ENCODE data around the gene DUSP28. TPM values are rescaled to one million over a fixed set of nuclear protein-coding genes. Genes with fewer than 3 reads are reported as not detected.

The DUSP28 gene
- total and polyA plus RNA-seq, 2 of the 13 experiments (the other 11 are each of a cell fraction or from before 2014, with no cell fraction given) = 5.2 to 8.6 TPM

DNA sequence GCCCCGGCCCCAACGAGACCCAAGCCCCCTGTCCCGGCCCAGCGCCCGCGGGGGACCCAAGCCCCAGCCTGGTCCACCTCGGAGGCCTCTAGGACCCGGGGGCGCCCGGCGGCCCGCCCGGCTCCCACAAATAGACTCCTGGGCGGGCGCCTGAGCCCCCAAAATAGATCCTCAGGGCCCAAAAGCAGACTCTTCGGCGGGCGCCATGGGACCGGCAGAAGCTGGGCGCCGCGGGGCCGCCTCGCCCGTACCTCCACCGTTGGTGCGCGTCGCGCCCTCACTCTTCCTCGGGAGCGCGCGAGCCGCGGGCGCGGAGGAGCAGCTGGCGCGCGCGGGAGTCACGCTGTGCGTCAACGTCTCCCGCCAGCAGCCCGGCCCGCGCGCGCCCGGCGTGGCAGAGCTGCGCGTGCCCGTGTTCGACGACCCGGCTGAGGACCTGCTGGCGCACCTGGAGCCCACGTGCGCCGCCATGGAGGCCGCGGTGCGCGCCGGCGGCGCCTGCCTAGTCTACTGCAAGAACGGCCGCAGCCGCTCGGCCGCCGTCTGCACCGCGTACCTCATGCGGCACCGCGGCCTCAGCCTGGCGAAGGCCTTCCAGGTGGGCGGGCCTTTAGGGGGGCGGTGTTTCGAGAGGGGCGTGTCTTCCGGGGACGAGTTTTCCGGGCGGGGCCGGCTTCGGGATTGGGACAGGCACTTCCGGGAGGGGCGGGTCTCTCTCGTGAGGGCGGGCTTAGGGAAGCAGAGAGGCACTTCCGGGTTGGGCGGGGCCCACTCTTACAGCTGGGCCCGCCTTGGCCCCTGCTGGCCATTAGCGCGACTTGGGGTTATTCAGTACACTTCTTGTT lies 545 bp downstream of the DUSP28 start (continued):
- TF ChIP-seq ZNF616 (CRISPR knock-in tag; IDR thresholded peaks at IDR 0.05; ENCODE audit: low read depth) (peak; percentile 96), TAF1 (CRISPR knock-in tag; IDR thresholded peaks at IDR 0.05) (peak; percentile 62), ZNF496 (CRISPR knock-in tag; IDR thresholded peaks at IDR 0.05; ENCODE audit: insufficient replicate concordance) (no peak), KLF11 (CRISPR knock-in tag; IDR thresholded peaks at IDR 0.05) (no peak), KAT7 (CRISPR knock-in tag; IDR thresholded peaks at IDR 0.05; ENCODE audit: borderline replicate concordance) (no peak), NFATC3 (CRISPR knock-in tag; IDR thresholded peaks at IDR 0.05) (no peak), ZZZ3 (CRISPR knock-in tag; IDR thresholded peaks at IDR 0.05; ENCODE audit: borderline replicate concordance) (no peak), ZNF788 (CRISPR knock-in tag; IDR thresholded peaks at IDR 0.05; ENCODE audit: borderline replicate concordance) (no peak), ZNF484 (CRISPR knock-in tag; IDR thresholded peaks at IDR 0.05; ENCODE audit: borderline replicate concordance, low read depth) (no peak), CENPT (CRISPR knock-in tag; IDR thresholded peaks at IDR 0.05; ENCODE audit: low read depth) (peak; percentile 89; the same call in 1 of the 2 replicates), KDM6A (CRISPR knock-in tag; IDR thresholded peaks at IDR 0.05; ENCODE audit: low read depth) (no peak), HNRNPH1 (optimal IDR thresholded peaks at IDR 0.05; ENCODE audit: low read depth, low read length) (no peak), DMAP1 (CRISPR knock-in tag; IDR thresholded peaks at IDR 0.05) (peak; percentile 49), MZF1 (CRISPR knock-in tag; IDR thresholded peaks at IDR 0.05; ENCODE audit: borderline replicate concordance) (no peak), ZNF33A (CRISPR knock-in tag; IDR thresholded peaks at IDR 0.05; ENCODE audit: borderline replicate concordance) (peak; percentile 17; the same call in 1 of the 2 replicates)
- TF ChIP-seq, protein P1, sequence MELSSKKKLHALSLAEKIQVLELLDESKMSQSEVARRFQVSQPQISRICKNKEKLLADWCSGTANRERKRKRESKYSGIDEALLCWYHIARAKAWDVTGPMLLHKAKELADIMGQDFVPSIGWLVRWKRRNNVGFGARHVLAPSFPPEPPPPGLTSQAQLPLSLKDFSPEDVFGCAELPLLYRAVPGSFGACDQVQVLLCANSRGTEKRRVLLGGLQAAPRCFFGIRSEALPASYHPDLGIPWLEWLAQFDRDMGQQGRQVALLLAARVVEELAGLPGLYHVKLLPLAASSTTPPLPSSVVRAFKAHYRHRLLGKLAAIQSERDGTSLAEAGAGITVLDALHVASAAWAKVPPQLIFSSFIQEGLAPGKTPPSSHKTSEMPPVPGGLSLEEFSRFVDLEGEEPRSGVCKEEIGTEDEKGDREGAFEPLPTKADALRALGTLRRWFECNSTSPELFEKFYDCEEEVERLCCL (CRISPR knock-in tag; IDR thresholded peaks at IDR 0.05; ENCODE audit: borderline replicate concordance) = peak; percentile 86; the same call in 1 of the 2 replicates
- TF ChIP-seq, protein P2, sequence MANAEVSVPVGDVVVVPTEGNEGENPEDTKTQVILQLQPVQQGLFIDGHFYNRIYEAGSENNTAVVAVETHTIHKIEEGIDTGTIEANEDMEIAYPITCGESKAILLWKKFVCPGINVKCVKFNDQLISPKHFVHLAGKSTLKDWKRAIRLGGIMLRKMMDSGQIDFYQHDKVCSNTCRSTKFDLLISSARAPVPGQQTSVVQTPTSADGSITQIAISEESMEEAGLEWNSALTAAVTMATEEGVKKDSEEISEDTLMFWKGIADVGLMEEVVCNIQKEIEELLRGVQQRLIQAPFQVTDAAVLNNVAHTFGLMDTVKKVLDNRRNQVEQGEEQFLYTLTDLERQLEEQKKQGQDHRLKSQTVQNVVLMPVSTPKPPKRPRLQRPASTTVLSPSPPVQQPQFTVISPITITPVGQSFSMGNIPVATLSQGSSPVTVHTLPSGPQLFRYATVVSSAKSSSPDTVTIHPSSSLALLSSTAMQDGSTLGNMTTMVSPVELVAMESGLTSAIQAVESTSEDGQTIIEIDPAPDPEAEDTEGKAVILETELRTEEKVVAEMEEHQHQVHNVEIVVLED (CRISPR knock-in tag; IDR thresholded peaks at IDR 0.05; ENCODE audit: borderline replicate concordance) = peak; percentile 76
- TF ChIP-seq, protein P3, sequence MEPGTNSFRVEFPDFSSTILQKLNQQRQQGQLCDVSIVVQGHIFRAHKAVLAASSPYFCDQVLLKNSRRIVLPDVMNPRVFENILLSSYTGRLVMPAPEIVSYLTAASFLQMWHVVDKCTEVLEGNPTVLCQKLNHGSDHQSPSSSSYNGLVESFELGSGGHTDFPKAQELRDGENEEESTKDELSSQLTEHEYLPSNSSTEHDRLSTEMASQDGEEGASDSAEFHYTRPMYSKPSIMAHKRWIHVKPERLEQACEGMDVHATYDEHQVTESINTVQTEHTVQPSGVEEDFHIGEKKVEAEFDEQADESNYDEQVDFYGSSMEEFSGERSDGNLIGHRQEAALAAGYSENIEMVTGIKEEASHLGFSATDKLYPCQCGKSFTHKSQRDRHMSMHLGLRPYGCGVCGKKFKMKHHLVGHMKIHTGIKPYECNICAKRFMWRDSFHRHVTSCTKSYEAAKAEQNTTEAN (CRISPR knock-in tag; conservative IDR thresholded peaks at IDR 0.05) = peak; percentile 86
- TF ChIP-seq, protein P4, sequence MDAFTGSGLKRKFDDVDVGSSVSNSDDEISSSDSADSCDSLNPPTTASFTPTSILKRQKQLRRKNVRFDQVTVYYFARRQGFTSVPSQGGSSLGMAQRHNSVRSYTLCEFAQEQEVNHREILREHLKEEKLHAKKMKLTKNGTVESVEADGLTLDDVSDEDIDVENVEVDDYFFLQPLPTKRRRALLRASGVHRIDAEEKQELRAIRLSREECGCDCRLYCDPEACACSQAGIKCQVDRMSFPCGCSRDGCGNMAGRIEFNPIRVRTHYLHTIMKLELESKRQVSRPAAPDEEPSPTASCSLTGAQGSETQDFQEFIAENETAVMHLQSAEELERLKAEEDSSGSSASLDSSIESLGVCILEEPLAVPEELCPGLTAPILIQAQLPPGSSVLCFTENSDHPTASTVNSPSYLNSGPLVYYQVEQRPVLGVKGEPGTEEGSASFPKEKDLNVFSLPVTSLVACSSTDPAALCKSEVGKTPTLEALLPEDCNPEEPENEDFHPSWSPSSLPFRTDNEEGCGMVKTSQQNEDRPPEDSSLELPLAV (CRISPR knock-in tag; conservative IDR thresholded peaks at IDR 0.05; ENCODE audit: low read depth) = no peak
- TF ChIP-seq, protein P5, sequence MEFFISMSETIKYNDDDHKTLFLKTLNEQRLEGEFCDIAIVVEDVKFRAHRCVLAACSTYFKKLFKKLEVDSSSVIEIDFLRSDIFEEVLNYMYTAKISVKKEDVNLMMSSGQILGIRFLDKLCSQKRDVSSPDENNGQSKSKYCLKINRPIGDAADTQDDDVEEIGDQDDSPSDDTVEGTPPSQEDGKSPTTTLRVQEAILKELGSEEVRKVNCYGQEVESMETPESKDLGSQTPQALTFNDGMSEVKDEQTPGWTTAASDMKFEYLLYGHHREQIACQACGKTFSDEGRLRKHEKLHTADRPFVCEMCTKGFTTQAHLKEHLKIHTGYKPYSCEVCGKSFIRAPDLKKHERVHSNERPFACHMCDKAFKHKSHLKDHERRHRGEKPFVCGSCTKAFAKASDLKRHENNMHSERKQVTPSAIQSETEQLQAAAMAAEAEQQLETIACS (CRISPR knock-in tag; IDR thresholded peaks at IDR 0.05) = peak; percentile 97
